H9 (cell line): ENCODE results near the gene CDC16. TPM values are rescaled to one million over a fixed set of nuclear protein-coding genes. Genes with fewer than 3 reads are reported as not detected.
A peak's percentile ranks its signal among the peaks of the same experiment; 100 is the strongest.

Source experiments
- DNase-seq: peaks from one replicate; pipeline ENCODE4 v3.0.0-alpha.2; 2017
- H2AFZ ChIP-seq: one replicate; pipeline ENCODE4 v1.6.1; 2013; ENCODE audit warnings: mild to moderate bottlenecking, low read length, control low read depth, moderate library complexity
- H2AK5ac ChIP-seq: 2 replicates; pipeline ENCODE4 v1.6.1; 2013; ENCODE audit warnings: low read length, control low read depth, mixed read lengths; ENCODE audit not compliant: insufficient read length
- H2BK120ac ChIP-seq: one replicate; pipeline ENCODE4 v1.6.1; 2013; ENCODE audit warnings: low read depth, mild to moderate bottlenecking, low read length, control low read depth, inconsistent platforms; ENCODE audit not compliant: poor library complexity, severe bottlenecking
- H2BK12ac ChIP-seq: 2 replicates; pipeline ENCODE4 v1.6.1; 2013; ENCODE audit warnings: low read length, control low read depth, mixed read lengths, low read depth; ENCODE audit not compliant: insufficient read length
- H2BK15ac ChIP-seq: 2 replicates; pipeline ENCODE4 v1.6.1; 2013; ENCODE audit warnings: low read depth, low read length, control low read depth
- H2BK20ac ChIP-seq: one replicate; pipeline ENCODE4 v1.6.1; 2013; ENCODE audit warnings: low read depth, mild to moderate bottlenecking, low read length, control low read depth, inconsistent platforms; ENCODE audit not compliant: poor library complexity, severe bottlenecking
- H2BK5ac ChIP-seq: 2 replicates; pipeline ENCODE4 v1.6.1; 2013; ENCODE audit warnings: low read length, control low read depth, mixed read lengths; ENCODE audit not compliant: insufficient read length
- H3K14ac ChIP-seq: 2 replicates; pipeline ENCODE4 v1.6.1; 2013; ENCODE audit warnings: low read length, control low read depth; ENCODE audit not compliant: insufficient read depth
- H3K18ac ChIP-seq: 2 replicates; pipeline ENCODE4 v1.6.1; 2013; ENCODE audit warnings: low read depth, mild to moderate bottlenecking, mixed read lengths, low read length, control low read depth; ENCODE audit not compliant: insufficient read length
- H3K23ac ChIP-seq: 2 replicates; pipeline ENCODE4 v1.6.1; 2013; ENCODE audit warnings: low read length, control low read depth, mixed read lengths, low read depth; ENCODE audit not compliant: insufficient read length
- H3K23me2 ChIP-seq: 2 replicates; pipeline ENCODE4 v1.6.1; 2013; ENCODE audit warnings: low read depth, mild to moderate bottlenecking, mixed read lengths, low read length, control low read depth; ENCODE audit not compliant: insufficient read length, poor library complexity, severe bottlenecking
- H3K27ac ChIP-seq: 2 replicates; pipeline ENCODE4 v1.5.1; 2013; ENCODE audit warnings: low read length, control low read depth, mixed read lengths, low read depth; ENCODE audit not compliant: insufficient read length
- H3K27me3 ChIP-seq: 2 replicates; pipeline ENCODE4 v1.6.1; 2013; ENCODE audit warnings: low read length, control low read depth, inconsistent platforms; ENCODE audit not compliant: insufficient read depth
- H3K4ac ChIP-seq: 2 replicates; pipeline ENCODE4 v1.6.1; 2013; ENCODE audit warnings: low read depth, mild to moderate bottlenecking, control low read depth, inconsistent platforms, low read length, moderate library complexity
- H3K4me1 ChIP-seq: 2 replicates; pipeline ENCODE4 v1.6.1; 2013; ENCODE audit warnings: low read length, control low read depth, inconsistent platforms; ENCODE audit not compliant: insufficient read depth
- H3K4me2 ChIP-seq: 2 replicates; pipeline ENCODE4 v1.6.1; 2013; ENCODE audit warnings: low read length, control low read depth, mixed read lengths; ENCODE audit not compliant: insufficient read length, insufficient read depth
- H3K56ac ChIP-seq: 2 replicates; pipeline ENCODE4 v1.6.1; 2013; ENCODE audit warnings: low read depth, mild to moderate bottlenecking, mixed read lengths, low read length, control low read depth; ENCODE audit not compliant: insufficient read length
- H3K79me1 ChIP-seq: 2 replicates; pipeline ENCODE4 v1.6.1; 2013; ENCODE audit warnings: low read depth, mild to moderate bottlenecking, moderate library complexity, low read length, control low read depth, inconsistent platforms; ENCODE audit not compliant: insufficient read depth, poor library complexity, severe bottlenecking
- H3K79me2 ChIP-seq: 2 replicates; pipeline ENCODE4 v1.6.1; 2013; ENCODE audit warnings: low read length, control low read depth, inconsistent platforms; ENCODE audit not compliant: insufficient read depth
- H3K9ac ChIP-seq: 2 replicates; pipeline ENCODE4 v1.6.1; 2013; ENCODE audit warnings: low read length, control low read depth, mixed read lengths; ENCODE audit not compliant: insufficient read length; ENCODE audit errors: extremely low read depth
- H3K9me3 ChIP-seq: one replicate; pipeline ENCODE4 v1.6.1; 2013; ENCODE audit warnings: low read depth, low read length, inconsistent platforms; ENCODE audit not compliant: control insufficient read depth
- H3T11ph ChIP-seq: one replicate; pipeline ENCODE4 v1.6.1; 2013; ENCODE audit warnings: mild to moderate bottlenecking, low read length, control low read depth, inconsistent platforms
- H4K20me1 ChIP-seq: one replicate; pipeline ENCODE4 v1.6.1; 2013; ENCODE audit not compliant: control insufficient read depth, insufficient read length, insufficient read depth
- H4K5ac ChIP-seq: 2 replicates; pipeline ENCODE4 v1.6.1; 2013; ENCODE audit warnings: low read depth, mild to moderate bottlenecking, mixed read lengths, low read length, control low read depth; ENCODE audit not compliant: insufficient read length
- H4K8ac ChIP-seq: replicated peaks from 2 replicates; pipeline ENCODE4 v1.6.1; 2013; ENCODE audit warnings: low read length, control low read depth, mixed read lengths, low read depth; ENCODE audit not compliant: insufficient read length
- H4K91ac ChIP-seq: 2 replicates; pipeline ENCODE4 v1.6.1; 2013; ENCODE audit warnings: low read depth, mild to moderate bottlenecking, moderate library complexity, mixed read lengths, low read length, control low read depth; ENCODE audit not compliant: insufficient read length
- H3K27ac Mint-ChIP-seq, 3 experiments: 2 replicates in 2 of 3; 3 replicates in 1 of 3; pipeline ENCODE4 v1.8.0; 2020 to 2021; ENCODE audit warnings: mixed read lengths in 3 of 3, mild to moderate bottlenecking in 1 of 3, moderate library complexity in 1 of 3
- H3K27me3 Mint-ChIP-seq: 2 replicates; pipeline ENCODE4 v1.8.0; 2021; ENCODE audit warnings: low read depth, mild to moderate bottlenecking, moderate library complexity, mixed read lengths
- H3K36me3 Mint-ChIP-seq, 3 experiments: 2 replicates in 2 of 3; 3 replicates in 1 of 3; pipeline ENCODE4 v1.8.0; 2020 to 2021; ENCODE audit warnings: low read depth in 3 of 3, mixed read lengths in 3 of 3; ENCODE audit not compliant: insufficient read depth in 1 of 3
- H3K4me1 Mint-ChIP-seq, 2 experiments: 2 replicates each; pipeline ENCODE4 v1.8.0; 2020; ENCODE audit warnings: mixed read lengths in 2 of 2
- H3K4me3 Mint-ChIP-seq, 2 experiments: 2 replicates in 1 of 2; 3 replicates in 1 of 2; pipeline ENCODE4 v1.8.0; 2020 to 2021; ENCODE audit warnings: mild to moderate bottlenecking in 2 of 2, mixed read lengths in 2 of 2, moderate library complexity in 1 of 2
- H3K9me3 Mint-ChIP-seq, 2 experiments: 2 replicates in 1 of 2; 3 replicates in 1 of 2; pipeline ENCODE4 v1.8.0; 2020; ENCODE audit warnings: mild to moderate bottlenecking in 2 of 2, mixed read lengths in 2 of 2, moderate library complexity in 1 of 2
- CTCF ChIP-seq: fragments of 200-600 bp; sonication (generic); conservative IDR thresholded peaks from 3 replicates; pipeline ENCODE4 v1.8.0; 2021; ENCODE audit warnings: antibody characterized with exemption, mild to moderate bottlenecking
- WGBS: extraction: QIAGEN DNeasy Blood & Tissue Kit; methylation state at CpG from one replicate; pipeline ENCODE4 v1.1.7; 2013; ENCODE audit warnings: missing lambda C conversion rate, low lambda C conversion rate, mixed read lengths; ENCODE audit not compliant: insufficient read length; ENCODE audit errors: extremely low coverage; 5-methylcytosine and 5-hydroxymethylcytosine counted together
- total RNA-seq: library from RNA; stranded (reverse); gene quantifications from 2 replicates; pipeline ENCODE4 v1.2.1, GENCODE V29; 2021

The CDC16 gene
- total RNA-seq, 1 experiment from 2014 or later: 91.9 TPM

GRCh38 chr13:114235697-114236096, 1.0 kb downstream of the CDC16 start:
- no peak overlapping the region for H4K91ac ChIP-seq
- peaks cover 2% of the 10 kb centered on the region for H3K79me1 ChIP-seq
- H3K23ac ChIP-seq: no peak overlapping the region
- H2AFZ ChIP-seq: no peak overlapping the region
- H4K5ac ChIP-seq: no peak overlapping the region
- H2BK12ac ChIP-seq: no peak overlapping the region
- no peak overlapping the region for H2AK5ac ChIP-seq
- peak overlapping the region; percentile 89 for H3K4me2 ChIP-seq
- Mint-ChIP-seq H3K36me3 (peaks cover 22 to 36% (median 35%) of the 10 kb centered on the region in 3 experiments), H3K27ac (peak overlapping the region in 2 of 3 experiments; percentile 47 to 89; a peak in 3 of 7 replicates), H3K4me1 (peaks cover 31 to 38% of the 10 kb centered on the region in 2 experiments), H3K27me3 (no peaks in the 10 kb centered on the region; the same call in none of the 2 replicates), H3K9me3 (0 out of 5 replicates have a peak, but pooled peaks cover 0 to 4% of the 10 kb centered on the region in 2 experiments), H3K4me3 (peak overlapping the region; percentile 85 to 91)
- no peak overlapping the region for H3K27ac ChIP-seq
- no peak overlapping the region for H3K18ac ChIP-seq
- H3K23me2 ChIP-seq: peaks cover 5% of the 10 kb centered on the region
- H3K9ac ChIP-seq: peak overlapping the region; percentile 42
- peaks cover 4% of the 10 kb centered on the region; the same call in 1 of the 2 replicates for H3K79me2 ChIP-seq
- H4K20me1 ChIP-seq: no peaks in the 10 kb centered on the region
- peaks cover 2% of the 10 kb centered on the region; the same call in 1 of the 2 replicates for H3K4me1 ChIP-seq
- no peak overlapping the region for H2BK120ac ChIP-seq
- no CpG with 5 or more reads among the region's 10 CpGs for WGBS
- H2BK15ac ChIP-seq: no peak overlapping the region
- H2BK20ac ChIP-seq: no peak overlapping the region
- no peak overlapping the region for H3T11ph ChIP-seq
- H3K14ac ChIP-seq: no peak overlapping the region
- no peak overlapping the region for H3K56ac ChIP-seq
- no peak for TF ChIP-seq CTCF
- no peaks in the 10 kb centered on the region for H3K27me3 ChIP-seq
- H3K4ac ChIP-seq: no peak overlapping the region
- H4K8ac ChIP-seq: no peak overlapping the region
- no peak overlapping the region for H2BK5ac ChIP-seq
- no peaks in the 10 kb centered on the region for H3K9me3 ChIP-seq
- no peak for DNase-seq
